GM10266 (cell line): ENCODE measurements around the gene NEU4.
A peak's percentile ranks its signal among the peaks of the same experiment; 100 is the strongest.

Source experiments
- DNase-seq: peaks from one replicate; pipeline ENCODE4 v3.0.0; 2012; ENCODE audit errors: extremely low spot score
- CTCF ChIP-seq: IDR thresholded peaks from 2 replicates; pipeline ENCODE4 v1.5.1; 2012; ENCODE audit warnings: mild to moderate bottlenecking, low read depth; ENCODE audit not compliant: control insufficient read depth, insufficient read depth; ENCODE audit errors: missing control alignments

The NEU4 gene

DNA sequence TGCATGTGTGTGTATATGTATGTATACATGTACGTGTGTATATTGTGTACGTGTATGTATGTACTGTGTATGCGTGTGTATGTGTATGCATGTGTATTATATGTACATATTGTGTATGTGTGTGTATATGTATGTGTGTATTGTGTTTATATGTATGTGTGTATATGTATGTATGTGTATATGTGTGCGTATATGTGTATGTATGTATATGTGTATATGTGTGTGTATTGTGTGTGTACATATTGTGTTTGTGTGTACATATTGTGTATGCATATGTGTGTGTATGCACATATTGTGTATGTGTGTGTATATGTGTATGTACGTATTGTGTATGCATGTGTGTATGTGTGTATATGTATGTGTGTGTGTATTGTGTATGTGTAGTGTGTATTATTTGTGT, 15.6 kb upstream of the NEU4 start:
- no peak for DNase-seq
- no peak for TF ChIP-seq CTCF

DNA sequence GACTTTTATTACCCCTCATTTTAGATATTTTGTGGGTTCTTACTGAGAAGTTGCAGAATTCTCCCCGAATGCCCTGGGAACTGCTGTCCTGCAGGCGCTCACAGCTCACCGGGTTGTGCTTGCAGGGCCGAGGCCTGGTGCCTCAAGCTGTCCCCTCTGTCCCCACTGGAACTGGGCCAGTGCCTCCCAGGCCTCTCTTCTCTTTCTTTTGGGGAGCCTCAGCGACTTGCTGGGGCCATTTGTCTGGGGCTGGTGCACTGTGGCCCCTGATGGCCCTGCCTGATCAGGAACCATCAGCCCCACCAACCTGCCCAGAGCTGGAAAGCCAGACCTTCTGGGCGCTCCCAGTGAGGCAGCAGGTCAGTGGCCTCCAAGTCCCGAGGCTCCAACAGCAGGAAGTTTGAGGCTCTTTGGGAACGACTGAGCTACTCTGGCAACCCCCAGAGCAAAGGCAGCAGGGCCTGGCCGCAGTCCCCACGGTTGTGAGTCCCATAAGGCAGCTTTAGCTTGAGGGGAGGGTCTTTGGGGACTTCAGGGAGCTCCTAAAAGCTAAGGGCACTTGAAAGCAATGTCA, 14.7 kb upstream of the NEU4 start:
- DNase-seq: no peak
- no peak for TF ChIP-seq CTCF

GRCh38 chr2:241795021-241795999, 13.7 kb upstream of the NEU4 start:
- no peak for TF ChIP-seq CTCF
- no peak for DNase-seq

DNA sequence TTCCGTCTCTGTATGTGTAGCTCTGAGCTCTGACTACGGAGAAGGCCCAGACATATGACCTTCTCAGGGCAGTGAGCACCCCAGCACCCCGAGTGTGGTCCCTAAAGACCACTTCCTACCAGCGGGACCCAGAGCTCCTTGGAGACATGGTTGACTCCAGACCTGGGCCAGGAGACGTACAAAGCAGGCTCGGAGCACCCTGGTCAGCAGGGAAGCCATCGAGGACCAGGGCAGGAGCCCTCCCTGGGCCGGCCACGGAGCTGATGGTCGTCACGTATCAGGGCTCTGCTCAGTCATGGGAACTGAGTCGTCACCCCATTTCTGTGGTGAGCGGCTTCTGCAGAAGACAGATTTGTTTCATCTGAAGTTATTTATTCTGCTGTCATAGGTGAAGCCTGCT, 12.8 kb upstream of the NEU4 start:
- DNase-seq: no peak
- no peak for TF ChIP-seq CTCF

GRCh38 chr2:241796610-241797138, 12.3 kb upstream of the NEU4 start:
- DNase-seq: no peak
- TF ChIP-seq CTCF: no peak

- peak; percentile 9 for DNase-seq
- TF ChIP-seq CTCF: no peak
Measured at GRCh38 chr2:241797441-241798080, 11.4 kb upstream of the NEU4 start.
